ENCODE results near the gene TOM1L2. TPM values are rescaled to one million over a fixed set of nuclear protein-coding genes. Genes with fewer than 3 reads are reported as not detected.

The TOM1L2 gene
- total RNA-seq, 1 experiment from 2014 or later, result 24.1 TPM

- no peak for TF ChIP-seq REST (IDR thresholded peaks at IDR 0.05; ENCODE audit: low read depth)
- TF ChIP-seq CTCF (IDR thresholded peaks at IDR 0.05 in 2 of 3, conservative IDR thresholded peaks at IDR 0.05 in 1 of 3; ENCODE audit: borderline replicate concordance in 1 of 3, insufficient read depth in 1 of 3, low read depth in 2 of 3, low read length in 2 of 3), result no peak
- no peak for TF ChIP-seq YY1 (IDR thresholded peaks at IDR 0.05; ENCODE audit: extremely low read depth, insufficient replicate concordance, low read depth, low read length)
These were observed 115.8 kb downstream of the TOM1L2 start (continued) for GRCh38 chr17:17856386-17856785.

GRCh38 chr17:17855976-17856375, 116.2 kb downstream of the TOM1L2 start:
- ChIA-PET CTCF (no interaction called here), POLR2A (interaction anchor here (0.8 to 2.3 kb wide), 2 partner anchors 17 to 20 kb away, joined by 3 to 6 read pairs; no protein-coding TSS in a partner anchor), RAD21 (ENCODE audit: low non-redundant PET in 1 of 2, low total read pairs in 2 of 2, uncharacterized antibody in 2 of 2, unreplicated experiment in 2 of 2) (interaction anchor here in 1 of 2 experiments (0.7 kb wide), 1 partner anchor 18 kb away, joined by 3 read pairs; no protein-coding TSS in a partner anchor)
- no peaks in the 10 kb centered on the region for H4K20me1 ChIP-seq (ENCODE audit: insufficient read depth)
- H3K79me2 ChIP-seq (ENCODE audit: insufficient read depth, low read length), result no peaks in the 10 kb centered on the region
- H3K4me3 ChIP-seq (replicated peaks in 1 of 2; ENCODE audit: low read depth in 1 of 2, low read length in 2 of 2), result no peak overlapping the region
- H3K27me3 ChIP-seq (ENCODE audit: insufficient read depth, low read length), result no peaks in the 10 kb centered on the region
- no peaks in the 10 kb centered on the region for H3K9me3 ChIP-seq (ENCODE audit: control insufficient read depth in 1 of 2, insufficient read depth in 1 of 2, low read depth in 1 of 2, low read length in 2 of 2)
- H3K36me3 ChIP-seq (ENCODE audit: control insufficient read depth in 1 of 2, insufficient read depth in 2 of 2, low read length in 2 of 2), result no peaks in the 10 kb centered on the region
- H3K4me1 ChIP-seq (ENCODE audit: control insufficient read depth in 1 of 2, insufficient read depth in 2 of 2, low read length in 2 of 2), result peaks cover 31 to 34% of the 10 kb centered on the region in 2 experiments; a peak in 3 of 4 replicates
- no peak overlapping the region for H3K9ac ChIP-seq (ENCODE audit: low read length)
- no peak for DNase-seq (ENCODE audit: low read depth, low spot score)
- no TSS peak for BruUV-seq (replicated peaks)
- intact Hi-C loops (cut with micrococcal nuclease), result no loop called here
- H3K4me2 ChIP-seq (ENCODE audit: low read length), result no peak overlapping the region
- no peak overlapping the region for H3K27ac ChIP-seq (ENCODE audit: low read depth, low read length)
- ATAC-seq, result no peak
- no peaks in the 10 kb centered on the region for H3K9me2 ChIP-seq (ENCODE audit: insufficient read depth)
- no peak overlapping the region for H2AFZ ChIP-seq (ENCODE audit: low read depth, low read length, poor library complexity, severe bottlenecking)
- TF ChIP-seq SP1 (IDR thresholded peaks at IDR 0.05; ENCODE audit: low read depth), result no peak
